Esophagus (tissue), 2 donors: Measurements from ENCODE around the gene RBSN. TPM values are rescaled to one million over a fixed set of nuclear protein-coding genes. Genes with fewer than 3 reads are reported as not detected.

Experiments used
- H3K27ac ChIP-seq, 2 donors: one replicate each; pipeline ENCODE4 v1.5.1; 2013; ENCODE audit warnings: low read depth in 2 of 2, mild to moderate bottlenecking in 2 of 2, inconsistent platforms in 1 of 2, low read length in 1 of 2, moderate library complexity in 1 of 2
- H3K27me3 ChIP-seq, 2 donors: one replicate each; pipeline ENCODE4 v1.6.1; 2013; ENCODE audit warnings: low read length in 2 of 2, control low read depth in 1 of 2, mild to moderate bottlenecking in 1 of 2; ENCODE audit not compliant: insufficient read depth in 2 of 2, control insufficient read depth in 1 of 2
- H3K36me3 ChIP-seq, 2 donors: one replicate each; pipeline ENCODE4 v1.6.1; 2013; ENCODE audit warnings: low read length in 1 of 2; ENCODE audit not compliant: control insufficient read depth in 2 of 2, insufficient read depth in 2 of 2
- H3K4me1 ChIP-seq, 2 donors: one replicate each; pipeline ENCODE4 v1.6.1; 2013; ENCODE audit warnings: low read length in 1 of 2; ENCODE audit not compliant: control insufficient read depth in 2 of 2, insufficient read depth in 2 of 2
- H3K4me3 ChIP-seq, 2 donors: one replicate each; pipeline ENCODE4 v1.5.1; 2013; ENCODE audit warnings: low read length in 2 of 2, mild to moderate bottlenecking in 2 of 2, low read depth in 1 of 2, moderate library complexity in 1 of 2
- H3K9me3 ChIP-seq, 2 donors: one replicate each; pipeline ENCODE4 v1.6.1; 2013; ENCODE audit warnings: mild to moderate bottlenecking in 2 of 2, low read depth in 1 of 2, low read length in 1 of 2, moderate library complexity in 1 of 2; ENCODE audit not compliant: control insufficient read depth in 2 of 2, insufficient read depth in 1 of 2
- WGBS, 2 donors: extraction: QIAGEN DNeasy Blood & Tissue Kit; methylation state at CpG; one replicate each; pipeline ENCODE4 v1.1.7; 2013; 5-methylcytosine and 5-hydroxymethylcytosine counted together
- polyA plus RNA-seq, 2 donors: library from polyadenylated mRNA; stranded (reverse); fragments of 200-250 nt; gene quantifications; one replicate each; pipeline ENCODE4 v1.2.3, GENCODE V29; 2013
- donor health status: healthy with polysubstance abuse.
- donor health status: Bipolar disorder and iron deficiency.

RBSN gene
- polyA plus RNA-seq, 2 donors: 4.7 to 5.7 TPM

- Histone ChIP-seq H3K9me3 (no peaks in the 10 kb centered on the region), H3K27me3 (no peaks in the 10 kb centered on the region), H3K4me3 (no peak overlapping the region), H3K36me3 (no peaks in the 10 kb centered on the region), H3K27ac (peak overlapping the region in 1 of 2 donors; percentile 80), H3K4me1 (peaks cover 3 to 11% of the 10 kb centered on the region in 2 donors)
- 36 to 44% methylated on average over 3 of the region's 3 CpGs for WGBS, 2 donors
These were observed 3.9 kb upstream of the RBSN start for GRCh38 chr3:15102836-15103235.

DNA sequence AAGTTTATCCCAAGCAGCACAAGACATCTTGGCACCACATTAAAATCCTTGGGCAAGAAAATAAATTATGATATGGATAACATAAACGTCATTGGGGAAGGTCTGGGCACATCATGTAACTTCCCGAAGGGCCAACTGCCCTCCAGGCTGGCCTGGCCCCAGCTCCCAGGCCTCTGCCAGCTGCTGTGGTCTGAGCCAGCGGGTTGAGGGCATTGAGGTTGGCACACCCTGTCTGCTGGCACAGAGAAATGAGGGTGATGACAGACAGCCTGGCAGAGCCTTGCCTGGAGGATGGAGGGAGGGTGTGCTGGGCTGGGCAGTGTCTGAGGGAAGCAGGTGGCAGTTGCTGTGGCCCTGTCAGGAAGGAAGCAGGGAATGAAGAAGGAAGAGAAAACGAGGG is 3.3 kb upstream of the RBSN start:
- Histone ChIP-seq H3K27ac (peak overlapping the region in 1 of 2 donors; percentile 80), H3K27me3 (no peaks in the 10 kb centered on the region), H3K4me1 (peaks cover 7 to 15% of the 10 kb centered on the region in 2 donors)

GRCh38 chr3:15099364-15100098 is 583 bp upstream of the RBSN start:
- Histone ChIP-seq H3K27ac (peak overlapping the region; percentile 73 to 92), H3K4me3 (peak overlapping the region; percentile 80 to 87), H3K9me3 (no peaks in the 10 kb centered on the region), H3K27me3 (no peaks in the 10 kb centered on the region), H3K36me3 (peaks cover 0 to 4% of the 10 kb centered on the region in 2 donors), H3K4me1 (peaks cover 7 to 15% of the 10 kb centered on the region in 2 donors)
- 15 to 17% methylated on average over 19 of the region's 19 CpGs for WGBS, 2 donors

More for the DNA sequence above, 3.3 kb upstream of the RBSN start:
- no peaks in the 10 kb centered on the region for H3K9me3 ChIP-seq
- 17 to 21% methylated on average over 4 of the region's 4 CpGs for WGBS, 2 donors
- H3K4me3 ChIP-seq: no peak overlapping the region
- no peaks in the 10 kb centered on the region for H3K36me3 ChIP-seq

DNA sequence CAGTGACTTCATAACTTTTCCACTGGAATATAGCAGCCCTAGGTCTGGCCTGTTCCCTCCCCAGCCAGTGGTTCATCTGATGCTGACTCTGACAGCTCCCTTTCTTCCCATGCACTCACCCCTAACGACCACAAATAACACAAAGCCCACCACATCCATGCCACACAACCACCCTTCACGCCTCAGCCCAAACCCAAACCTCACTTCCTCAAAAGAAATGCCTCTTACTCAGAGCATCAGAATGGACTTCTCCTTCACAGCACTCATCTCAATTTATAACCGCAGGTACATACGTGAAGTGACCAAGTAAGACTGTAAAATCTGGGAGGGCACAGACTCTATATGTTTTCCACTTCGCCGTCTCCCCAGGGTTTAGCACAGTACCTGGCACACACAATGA is 1.1 kb downstream of the RBSN start:
- H3K27me3 ChIP-seq: no peaks in the 10 kb centered on the region
- WGBS, 2 donors: 40 to 45% methylated on average over 6 of the region's 6 CpGs
- H3K36me3 ChIP-seq: peaks cover 4 to 7% of the 10 kb centered on the region in 2 donors
- peak overlapping the region in 1 of 2 donors; percentile 87 for H3K4me3 ChIP-seq
- peaks cover 7 to 11% of the 10 kb centered on the region in 2 donors for H3K4me1 ChIP-seq
- no peaks in the 10 kb centered on the region for H3K9me3 ChIP-seq
- H3K27ac ChIP-seq: peak overlapping the region in 1 of 2 donors; percentile 13

GRCh38 chr3:15096046-15096445 is 2.9 kb downstream of the RBSN start:
- 80 to 90% methylated on average over 3 of the region's 3 CpGs for WGBS, 2 donors
- Histone ChIP-seq H3K9me3 (no peaks in the 10 kb centered on the region), H3K27ac (no peak overlapping the region), H3K36me3 (peaks cover 4 to 7% of the 10 kb centered on the region in 2 donors), H3K4me3 (no peak overlapping the region), H3K27me3 (no peaks in the 10 kb centered on the region), H3K4me1 (peaks cover 4 to 5% of the 10 kb centered on the region in 2 donors)

GRCh38 chr3:15094187-15094875 is 4.6 kb downstream of the RBSN start:
- Histone ChIP-seq H3K27me3 (no peaks in the 10 kb centered on the region), H3K4me1 (peaks cover 4 to 5% of the 10 kb centered on the region in 2 donors), H3K27ac (no peak overlapping the region), H3K4me3 (no peak overlapping the region), H3K9me3 (no peaks in the 10 kb centered on the region), H3K36me3 (peaks cover 4 to 11% of the 10 kb centered on the region in 2 donors)
- 84 to 86% methylated on average over 5 of the region's 5 CpGs for WGBS, 2 donors

GRCh38 chr3:15092686-15093085 is 6.3 kb downstream of the RBSN start:
- 91 to 100% methylated on average over 1 of the region's 1 CpG for WGBS, 2 donors
- Histone ChIP-seq H3K36me3 (peaks cover 4 to 13% of the 10 kb centered on the region in 2 donors), H3K4me1 (peaks cover 2% of the 10 kb centered on the region in 2 donors), H3K27ac (no peak overlapping the region), H3K4me3 (no peak overlapping the region), H3K9me3 (no peaks in the 10 kb centered on the region), H3K27me3 (no peaks in the 10 kb centered on the region)

- Histone ChIP-seq H3K9me3 (no peaks in the 10 kb centered on the region), H3K4me3 (no peak overlapping the region), H3K4me1 (no peaks in the 10 kb centered on the region), H3K27me3 (no peaks in the 10 kb centered on the region), H3K36me3 (peaks cover 4 to 13% of the 10 kb centered on the region in 2 donors), H3K27ac (no peak overlapping the region)
- WGBS, 2 donors: 79 to 83% methylated on average over 5 of the region's 5 CpGs
These were observed 7.4 kb downstream of the RBSN start for GRCh38 chr3:15091575-15091974.

GRCh38 chr3:15089201-15089600 is 9.7 kb downstream of the RBSN start:
- Histone ChIP-seq H3K4me1 (no peaks in the 10 kb centered on the region), H3K36me3 (peaks cover 14% of the 10 kb centered on the region in 2 donors), H3K27me3 (no peaks in the 10 kb centered on the region), H3K4me3 (no peak overlapping the region), H3K27ac (no peak overlapping the region), H3K9me3 (no peaks in the 10 kb centered on the region)
- WGBS, 2 donors: 90 to 100% methylated on average over 1 of the region's 1 CpG
